Activated CD8-positive, alpha-beta T cell treated with anti-CD3 and anti-CD28 coated beads for 36 hours (primary cell): Measurements from ENCODE around the gene ODR4. TPM values are rescaled to one million over a fixed set of nuclear protein-coding genes. Genes with fewer than 3 reads are reported as not detected.
A peak's percentile ranks its signal among the peaks of the same experiment; 100 is the strongest.

Source experiments
- ATAC-seq: fragments of 200-7000 bp; cut with Tn5 transposase; one replicate; pipeline ENCODE4 v1.10.0; 2021; ENCODE audit warnings: mild to moderate bottlenecking, moderate library complexity
- CTCF ChIA-PET: fragments of 350-600 bp; sonication (Branson Sonifier 250); formaldehyde crosslinking; loops from one replicate; lab custom pipeline; 2021; ENCODE audit warnings: antibody characterized with exemption; lab: Charles Lee
- POLR2A ChIA-PET: fragments of 350-600 bp; sonication (Branson Sonifier 250); formaldehyde crosslinking; loops from one replicate; lab custom pipeline; 2021; ENCODE audit warnings: antibody characterized with exemption; lab: Charles Lee
- DNase-seq: peaks from one replicate; pipeline ENCODE4 v3.0.0-alpha.2; 2020
- H3K27ac Mint-ChIP-seq: one replicate; pipeline ENCODE4 v1.8.0; 2021; ENCODE audit warnings: mild to moderate bottlenecking, mixed read lengths
- H3K27me3 Mint-ChIP-seq: one replicate; pipeline ENCODE4 v1.8.0; 2021; ENCODE audit warnings: mixed read lengths
- H3K36me3 Mint-ChIP-seq: one replicate; pipeline ENCODE4 v1.8.0; 2021; ENCODE audit warnings: low read depth, mixed read lengths
- H3K4me1 Mint-ChIP-seq: one replicate; pipeline ENCODE4 v1.8.0; 2021; ENCODE audit warnings: low read depth, mixed read lengths
- H3K4me3 Mint-ChIP-seq: one replicate; pipeline ENCODE4 v1.8.0; 2021; ENCODE audit warnings: mild to moderate bottlenecking, moderate library complexity, mixed read lengths
- H3K9me3 Mint-ChIP-seq: one replicate; pipeline ENCODE4 v1.8.0; 2021; ENCODE audit warnings: mixed read lengths
- CTCF ChIP-seq: fragments of 200-600 bp; IDR thresholded peaks from one replicate; pipeline ENCODE4 v1.8.0; 2022; ENCODE audit warnings: antibody characterized with exemption, mild to moderate bottlenecking
- intact Hi-C: fragments of 100-400 bp; cut with micrococcal nuclease; formaldehyde crosslinking; loops from one replicate; pipeline ENCODE4 v1.10.0; 2022
- total RNA-seq, 2 experiments: library from RNA; stranded (reverse); gene quantifications; one replicate each; pipeline ENCODE4 v1.2.3, GENCODE V29; 2021

ODR4 gene
- total RNA-seq, 2 experiments from 2014 or later = 13.4 to 13.6 TPM

DNA sequence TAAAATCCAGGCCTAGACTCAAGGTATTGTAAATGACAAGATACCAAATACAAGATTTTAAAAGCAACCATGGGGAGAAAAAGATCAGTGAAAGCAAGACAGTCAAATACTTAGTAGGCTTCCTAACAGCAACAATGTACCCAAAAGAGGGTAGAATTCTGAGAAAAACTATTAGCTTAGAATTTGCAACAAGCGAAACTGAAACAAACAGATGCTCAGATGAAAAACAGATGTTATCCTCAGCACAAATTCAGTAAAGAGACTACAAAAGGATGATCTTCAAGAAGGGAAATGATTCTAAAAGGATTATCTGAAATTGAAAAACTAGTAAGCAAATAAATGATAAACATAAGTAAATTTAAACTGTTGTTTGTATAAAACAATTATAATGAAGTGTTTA lies 45.3 kb downstream of the ODR4 start:
- CTCF ChIA-PET = interaction anchor here (1.2 kb wide), 1 partner anchor 17 kb away, joined by 4 read pairs; no protein-coding TSS in a partner anchor
- no peaks in the 10 kb centered on the region for H3K9me3 Mint-ChIP-seq

GRCh38 chr1:186421446-186421845 lies 45.8 kb downstream of the ODR4 start:
- Mint-ChIP-seq H3K27me3 (no peaks in the 10 kb centered on the region), H3K4me1 (peaks cover 10% of the 10 kb centered on the region), H3K36me3 (peaks cover 15% of the 10 kb centered on the region), H3K9me3 (no peaks in the 10 kb centered on the region), H3K27ac (no peak overlapping the region), H3K4me3 (no peak overlapping the region)
- intact Hi-C loops = no loop called here
- no peak for DNase-seq
- no peak for TF ChIP-seq CTCF
- ChIA-PET CTCF (no interaction called here), POLR2A (no interaction called here)
- ATAC-seq = no peak

More for the DNA sequence above, 45.3 kb downstream of the ODR4 start:
- Mint-ChIP-seq H3K27ac (peak overlapping the region; percentile 69), H3K36me3 (peaks cover 15% of the 10 kb centered on the region), H3K4me3 (no peak overlapping the region), H3K27me3 (no peaks in the 10 kb centered on the region), H3K4me1 (peaks cover 10% of the 10 kb centered on the region)
- ATAC-seq = no peak
- no peak for TF ChIP-seq CTCF
- intact Hi-C loops = no loop called here
- POLR2A ChIA-PET = interaction anchor here (0.7 kb wide), 1 partner anchor 8 kb away, joined by 3 read pairs; no protein-coding TSS in a partner anchor
- DNase-seq = no peak

DNA sequence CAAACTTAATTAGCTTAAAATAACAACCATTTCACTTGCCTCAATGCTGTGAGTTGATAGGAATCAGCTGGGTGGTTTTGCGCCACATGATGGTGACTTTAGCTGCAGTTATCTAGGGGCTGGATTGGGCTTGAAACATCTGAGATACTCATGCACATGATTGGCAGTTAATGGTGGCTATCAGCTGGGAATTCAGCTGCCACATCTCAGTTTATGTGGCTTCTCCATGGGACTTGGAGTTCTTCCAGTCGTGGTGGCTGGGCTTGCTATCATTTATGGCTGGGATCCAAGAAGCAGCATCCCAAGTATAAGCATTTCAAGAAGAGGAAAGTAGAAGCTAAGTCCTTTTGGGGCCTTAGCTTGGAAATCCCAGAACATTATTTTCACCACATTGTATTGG lies 48.9 kb downstream of the ODR4 start:
- no peak for ATAC-seq
- Mint-ChIP-seq H3K36me3 (peaks cover 8% of the 10 kb centered on the region), H3K27ac (no peak overlapping the region), H3K4me1 (peaks cover 10% of the 10 kb centered on the region), H3K4me3 (no peak overlapping the region), H3K9me3 (no peaks in the 10 kb centered on the region), H3K27me3 (no peaks in the 10 kb centered on the region)
- intact Hi-C loops = no loop called here
- DNase-seq = no peak
- TF ChIP-seq CTCF = no peak
- CTCF ChIA-PET = interaction anchor here (0.8 to 0.9 kb wide), 2 partner anchors 17 to 20 kb away, joined by 3 read pairs; no protein-coding TSS in a partner anchor
- POLR2A ChIA-PET = no interaction called here

DNA sequence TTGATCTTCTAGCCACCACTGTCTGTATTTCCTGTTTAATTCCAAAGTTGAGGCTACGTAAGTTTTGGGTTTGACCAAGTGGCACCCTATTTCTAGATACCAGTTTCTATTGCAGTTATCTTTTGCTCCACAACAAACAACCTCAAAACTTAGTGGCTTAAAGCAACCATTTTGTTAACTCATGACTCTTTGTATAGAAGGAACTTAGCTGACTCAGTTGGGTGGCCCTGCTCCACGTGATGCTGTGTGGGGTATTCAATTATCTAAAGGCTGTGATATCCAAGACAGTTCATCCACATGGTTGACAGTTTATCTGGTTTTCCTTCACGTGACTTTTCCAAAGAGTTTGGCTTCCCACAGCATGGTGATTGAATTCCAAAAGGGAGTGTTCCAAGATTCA lies 50.5 kb downstream of the ODR4 start:
- no peak overlapping the region for H3K4me3 Mint-ChIP-seq
- H3K27ac Mint-ChIP-seq = no peak overlapping the region
- CTCF ChIA-PET = interaction anchor here (0.7 kb wide), 1 partner anchor 95 kb away, joined by 3 read pairs; no protein-coding TSS in a partner anchor
- H3K4me1 Mint-ChIP-seq = no peaks in the 10 kb centered on the region
- no peak for TF ChIP-seq CTCF
- intact Hi-C loops = no loop called here
- POLR2A ChIA-PET = interaction anchor here (0.6 kb wide), 1 partner anchor 36 kb away, joined by 3 read pairs; no protein-coding TSS in a partner anchor
- no peaks in the 10 kb centered on the region for H3K27me3 Mint-ChIP-seq
- DNase-seq = no peak
- no peaks in the 10 kb centered on the region for H3K9me3 Mint-ChIP-seq
- no peak for ATAC-seq
- peaks cover 3% of the 10 kb centered on the region for H3K36me3 Mint-ChIP-seq

GRCh38 chr1:186429017-186429416 lies 53.4 kb downstream of the ODR4 start:
- DNase-seq (no peak), ATAC-seq (no peak)
- no peak overlapping the region for H3K4me3 Mint-ChIP-seq
- H3K36me3 Mint-ChIP-seq = no peaks in the 10 kb centered on the region
- CTCF ChIA-PET = interaction anchor here (1.3 kb wide), 1 partner anchor 12 kb away, joined by 6 read pairs; no protein-coding TSS in a partner anchor
- TF ChIP-seq CTCF = no peak
- H3K9me3 Mint-ChIP-seq = no peaks in the 10 kb centered on the region
- intact Hi-C loops = no loop called here
- no peaks in the 10 kb centered on the region for H3K27me3 Mint-ChIP-seq
- no peaks in the 10 kb centered on the region for H3K4me1 Mint-ChIP-seq
- POLR2A ChIA-PET = interaction anchor here (1.1 kb wide), 1 partner anchor 8 kb away, joined by 3 read pairs; no protein-coding TSS in a partner anchor
- no peak overlapping the region for H3K27ac Mint-ChIP-seq
